BLaER1 (cell line): Measurements from ENCODE around the gene GJD3.
A peak's percentile ranks its signal among the peaks of the same experiment; 100 is the strongest.
"Not testable (repeated sequence)": the region's sequence is repeated elsewhere in the genome, so short reads cannot be mapped to it uniquely, and the experiment has no call there.

ENCODE experiments used
- H3K27ac ChIP-seq: shearing (Covaris generic); formaldehyde crosslinking; 2 replicates; pipeline ENCODE4 v1.8.1; 2022
- H3K27me3 ChIP-seq: shearing (Covaris generic); formaldehyde crosslinking; 2 replicates; pipeline ENCODE4 v1.8.1; 2022
- H3K36me3 ChIP-seq: shearing (Covaris generic); formaldehyde crosslinking; 2 replicates; pipeline ENCODE4 v1.8.1; 2022
- H3K4me1 ChIP-seq: shearing (Covaris generic); formaldehyde crosslinking; 2 replicates; pipeline ENCODE4 v1.8.1; 2022
- H3K4me2 ChIP-seq: shearing (Covaris generic); formaldehyde crosslinking; 2 replicates; pipeline ENCODE4 v1.8.1; 2022
- H3K4me3 ChIP-seq: shearing (Covaris generic); formaldehyde crosslinking; 2 replicates; pipeline ENCODE4 v1.8.1; 2022
- H3K9ac ChIP-seq: shearing (Covaris generic); formaldehyde crosslinking; 2 replicates; pipeline ENCODE4 v1.8.1; 2022
- H3K9me3 ChIP-seq: shearing (Covaris generic); formaldehyde crosslinking; 2 replicates; pipeline ENCODE4 v1.8.1; 2022
- H4K20me1 ChIP-seq: shearing (Covaris generic); formaldehyde crosslinking; 2 replicates; pipeline ENCODE4 v1.8.1; 2022
- Cebpa-rat ChIP-seq: shearing (Covaris generic); IDR thresholded peaks from 2 replicates; pipeline ENCODE4 v1.8.1; 2022

Gene GJD3

GRCh38 chr17:40382251-40382650 lies 17.7 kb upstream of the GJD3 start:
- Histone ChIP-seq H3K36me3 (peaks cover 44% of the 10 kb centered on the region), H4K20me1 (no peaks in the 10 kb centered on the region), H3K4me3 (no peak overlapping the region), H3K27ac (no peak overlapping the region), H3K4me1 (0 out of 2 replicates have a peak, but pooled peaks cover under 1% of the 10 kb centered on the region), H3K9me3 (no peaks in the 10 kb centered on the region), H3K4me2 (no peak overlapping the region), H3K9ac (no peak overlapping the region), H3K27me3 (no peaks in the 10 kb centered on the region)
- TF ChIP-seq Cebpa-rat = no peak

GRCh38 chr17:40378966-40379365 lies 14.4 kb upstream of the GJD3 start:
- Histone ChIP-seq H3K27ac (no peak overlapping the region), H3K4me2 (no peak overlapping the region), H4K20me1 (no peaks in the 10 kb centered on the region), H3K4me1 (peaks cover 13% of the 10 kb centered on the region; the same call in 1 of the 2 replicates), H3K27me3 (no peaks in the 10 kb centered on the region), H3K36me3 (peaks cover 12% of the 10 kb centered on the region), H3K4me3 (no peak overlapping the region), H3K9me3 (0 out of 2 replicates have a peak, but pooled peaks cover 11% of the 10 kb centered on the region), H3K9ac (no peak overlapping the region)
- no peak for TF ChIP-seq Cebpa-rat

- Histone ChIP-seq H3K4me2 (no peak overlapping the region), H4K20me1 (no peaks in the 10 kb centered on the region), H3K27me3 (no peaks in the 10 kb centered on the region)
Measured at GRCh38 chr17:40377832-40378231, 13.3 kb upstream of the GJD3 start.

GRCh38 chr17:40376541-40376940 lies 12.0 kb upstream of the GJD3 start:
- Histone ChIP-seq H3K9me3 (peaks cover 19% of the 10 kb centered on the region), H3K4me1 (peaks cover 27% of the 10 kb centered on the region)
- not testable (repeated sequence) for H3K27ac ChIP-seq, H3K4me2 ChIP-seq, H3K36me3 ChIP-seq, H3K27me3 ChIP-seq, H3K4me3 ChIP-seq, H3K9ac ChIP-seq, H4K20me1 ChIP-seq

More at GRCh38 chr17:40377832-40378231, 13.3 kb upstream of the GJD3 start:
- Histone ChIP-seq H3K4me3 (no peak overlapping the region), H3K9me3 (peaks cover 17% of the 10 kb centered on the region), H3K36me3 (peaks cover 4% of the 10 kb centered on the region; the same call in 1 of the 2 replicates), H3K4me1 (peaks cover 14% of the 10 kb centered on the region; the same call in 1 of the 2 replicates), H3K9ac (no peak overlapping the region), H3K27ac (no peak overlapping the region)
- TF ChIP-seq Cebpa-rat = no peak

GRCh38 chr17:40375786-40376185 lies 11.2 kb upstream of the GJD3 start:
- not testable (repeated sequence) for H4K20me1 ChIP-seq, H3K4me2 ChIP-seq, H3K27ac ChIP-seq, H3K27me3 ChIP-seq, H3K4me3 ChIP-seq, H3K36me3 ChIP-seq, H3K9ac ChIP-seq
- Histone ChIP-seq H3K4me1 (peaks cover 35% of the 10 kb centered on the region), H3K9me3 (peaks cover 25% of the 10 kb centered on the region)

DNA sequence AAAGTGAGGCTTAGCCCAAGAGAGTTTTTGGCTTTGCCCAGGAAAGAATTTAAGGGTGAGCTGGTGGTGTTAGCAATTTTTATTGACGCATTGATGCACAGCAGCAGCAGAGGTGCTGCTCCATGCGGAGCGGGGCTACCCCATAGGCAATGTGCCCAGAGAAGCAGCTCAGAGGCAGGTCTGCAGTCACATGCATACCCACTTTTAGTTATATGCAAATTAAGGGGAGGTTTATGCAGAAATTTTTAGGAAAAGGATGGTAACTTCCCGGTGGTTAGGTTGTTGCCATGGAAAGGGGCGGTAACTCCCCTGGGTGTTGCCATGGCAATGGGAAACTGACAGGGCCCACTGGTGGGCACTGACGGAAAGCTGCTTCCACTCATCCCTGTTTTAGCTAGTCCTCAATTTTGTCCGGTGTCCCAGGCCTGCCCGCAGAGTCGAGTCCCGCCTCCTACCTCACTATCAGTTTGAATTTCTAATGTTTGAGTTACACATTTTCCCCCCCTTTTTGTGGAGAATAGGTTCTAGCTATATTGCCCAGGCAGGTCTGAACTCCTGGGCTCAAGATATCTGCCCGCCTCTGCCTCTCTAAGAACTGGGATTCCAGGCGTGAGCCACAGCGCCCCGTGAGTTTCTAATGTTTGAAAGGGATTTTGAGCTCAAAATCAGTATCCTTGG lies 10.4 kb upstream of the GJD3 start:
- Histone ChIP-seq H3K36me3 (no peaks in the 10 kb centered on the region), H3K27me3 (no peaks in the 10 kb centered on the region), H3K4me3 (no peak overlapping the region), H3K9ac (no peak overlapping the region), H4K20me1 (no peaks in the 10 kb centered on the region), H3K9me3 (peaks cover 26% of the 10 kb centered on the region), H3K4me1 (peaks cover 37% of the 10 kb centered on the region), H3K27ac (no peak overlapping the region), H3K4me2 (no peak overlapping the region)
- TF ChIP-seq Cebpa-rat = no peak

GRCh38 chr17:40373999-40374398 lies 9.5 kb upstream of the GJD3 start:
- H3K4me1 ChIP-seq = peaks cover 38% of the 10 kb centered on the region
- H3K36me3 ChIP-seq = no peaks in the 10 kb centered on the region
- H3K4me3 ChIP-seq = no peak overlapping the region
- no peaks in the 10 kb centered on the region for H4K20me1 ChIP-seq
- no peak overlapping the region for H3K9ac ChIP-seq
- H3K4me2 ChIP-seq = no peak overlapping the region
- no peak overlapping the region for H3K27ac ChIP-seq
- H3K27me3 ChIP-seq = no peaks in the 10 kb centered on the region
- peaks cover 26% of the 10 kb centered on the region for H3K9me3 ChIP-seq
- no peak for TF ChIP-seq Cebpa-rat

DNA sequence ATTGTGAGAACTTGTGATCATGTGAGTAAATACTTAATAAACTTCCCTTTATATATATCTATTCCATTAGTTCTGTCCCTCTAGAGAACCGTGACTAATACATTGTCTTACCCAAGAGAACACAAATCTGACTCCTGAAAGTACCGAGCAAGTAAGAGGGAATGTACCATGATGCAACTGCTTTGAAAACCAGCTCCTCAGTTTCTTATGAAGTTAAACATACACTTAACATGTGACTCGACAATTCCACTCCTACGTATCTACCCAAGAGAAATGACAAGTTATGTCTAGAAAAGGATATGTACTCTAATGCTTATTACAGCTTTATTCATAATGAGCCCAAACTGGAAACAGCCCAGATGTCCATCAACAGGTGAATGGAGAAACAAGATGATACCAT lies 8.8 kb upstream of the GJD3 start:
- peaks cover 26% of the 10 kb centered on the region for H3K9me3 ChIP-seq
- no peaks in the 10 kb centered on the region for H3K36me3 ChIP-seq
- H3K9ac ChIP-seq = no peak overlapping the region
- H3K4me2 ChIP-seq = no peak overlapping the region
- no peak overlapping the region for H3K4me3 ChIP-seq
- peaks cover 41% of the 10 kb centered on the region for H3K4me1 ChIP-seq
- no peaks in the 10 kb centered on the region for H3K27me3 ChIP-seq
- H3K27ac ChIP-seq = no peak overlapping the region
- no peaks in the 10 kb centered on the region for H4K20me1 ChIP-seq
- no peak for TF ChIP-seq Cebpa-rat

GRCh38 chr17:40372644-40373043 lies 8.1 kb upstream of the GJD3 start:
- H3K4me3 ChIP-seq, H3K36me3 ChIP-seq, H3K27ac ChIP-seq, H3K27me3 ChIP-seq, H3K9ac ChIP-seq, H4K20me1 ChIP-seq: not testable (repeated sequence)
- H3K4me1 ChIP-seq = peaks cover 41% of the 10 kb centered on the region
- H3K9me3 ChIP-seq = peaks cover 26% of the 10 kb centered on the region
- peak overlapping the region; percentile 30; the same call in 1 of the 2 replicates for H3K4me2 ChIP-seq

DNA sequence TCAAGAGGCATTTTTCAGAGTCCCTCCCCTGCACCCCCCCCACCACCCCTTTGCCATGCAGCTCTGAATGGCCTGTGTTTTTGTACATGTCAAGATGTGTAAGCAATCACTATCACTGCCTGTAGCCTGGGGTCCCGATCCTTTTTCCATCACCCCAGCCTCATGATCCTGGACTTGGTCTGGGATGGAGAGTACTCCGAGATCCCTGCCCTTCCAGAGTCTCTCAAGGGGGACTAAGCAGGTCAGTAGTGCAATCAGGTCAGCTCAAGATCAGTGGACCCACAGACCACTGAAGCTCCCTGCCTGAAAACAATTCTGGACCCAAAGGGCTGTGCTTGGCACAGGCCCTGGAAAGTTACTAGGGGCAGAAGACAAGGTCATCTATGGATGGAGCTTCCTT lies 7.5 kb upstream of the GJD3 start:
- H3K36me3 ChIP-seq = no peaks in the 10 kb centered on the region
- TF ChIP-seq Cebpa-rat = no peak
- H3K9me3 ChIP-seq = peaks cover 26% of the 10 kb centered on the region
- H3K9ac ChIP-seq = no peak overlapping the region
- H3K4me1 ChIP-seq = peaks cover 40% of the 10 kb centered on the region
- no peak overlapping the region for H3K27ac ChIP-seq
- no peaks in the 10 kb centered on the region for H4K20me1 ChIP-seq
- H3K4me3 ChIP-seq = no peak overlapping the region
- H3K4me2 ChIP-seq = peak overlapping the region; percentile 30; the same call in 1 of the 2 replicates
- H3K27me3 ChIP-seq = no peaks in the 10 kb centered on the region
